Measurements from ENCODE around the gene LRPAP1.

- TF ChIP-seq CTCF (IDR thresholded peaks at IDR 0.05) = no peak
- no peak for TF ChIP-seq POLR2A (IDR thresholded peaks at IDR 0.05)
Measured at GRCh38 chr4:3511187-3511586, 21.0 kb downstream of the LRPAP1 start.

Measured in esophagus squamous epithelium (tissue), 4 donors.